OCI-LY7 (cell line): ENCODE results near the gene RAB17. TPM values are rescaled to one million over a fixed set of nuclear protein-coding genes. Genes with fewer than 3 reads are reported as not detected.

Experiments used
- BruUV-seq: library from RNA; stranded (reverse); fragments of 400-500 nt; replicated peaks from 2 replicates; lab custom pipeline; 2021; lab: Mats Ljungman, UMichigan
- CTCF ChIA-PET: fragments of 300-600 bp; sonication (Branson Sonifier 250); formaldehyde crosslinking; loops from one replicate; lab custom pipeline; 2022; ENCODE audit warnings: antibody characterized with exemption; ENCODE audit not compliant: unreplicated experiment; lab: Charles Lee
- POLR2A ChIA-PET: fragments of 300-600 bp; sonication (Branson Sonifier 250); formaldehyde crosslinking; loops from one replicate; lab custom pipeline; 2022; ENCODE audit warnings: antibody characterized with exemption; lab: Charles Lee
- DNase-seq: peaks from one replicate; pipeline ENCODE4 v3.0.0-alpha.2; 2015; ENCODE audit warnings: low spot score
- H2AFZ ChIP-seq: fragments of 200-600 bp; sonication (generic), shearing (Covaris generic); 2 replicates; pipeline ENCODE4 v1.6.1; 2014; ENCODE audit warnings: mild to moderate bottlenecking, antibody characterized with exemption, low read length, moderate library complexity
- H3K27ac ChIP-seq: fragments of 200-600 bp; sonication (generic); 2 replicates; pipeline ENCODE4 v1.5.1; 2014; ENCODE audit warnings: mixed run types, low read depth, mild to moderate bottlenecking, moderate library complexity, low read length, inconsistent platforms; ENCODE audit not compliant: poor library complexity, severe bottlenecking
- H3K36me3 ChIP-seq: fragments of 200-600 bp; sonication (generic); 2 replicates; pipeline ENCODE4 v1.6.1; 2014; ENCODE audit warnings: mild to moderate bottlenecking, antibody characterized with exemption, low read length, moderate library complexity, mixed read lengths; ENCODE audit not compliant: insufficient read depth
- H3K4me1 ChIP-seq: fragments of 200-600 bp; sonication (generic); 2 replicates; pipeline ENCODE4 v1.5.1; 2014; ENCODE audit warnings: mild to moderate bottlenecking, low read length; ENCODE audit not compliant: insufficient read depth, poor library complexity, severe bottlenecking
- H3K4me2 ChIP-seq: fragments of 200-600 bp; sonication (generic); 2 replicates; pipeline ENCODE4 v1.6.1; 2014; ENCODE audit warnings: mild to moderate bottlenecking, low read length
- H3K4me3 ChIP-seq: fragments of 200-600 bp; sonication (generic); 2 replicates; pipeline ENCODE4 v1.5.1; 2014; ENCODE audit warnings: mild to moderate bottlenecking, low read depth, low read length; ENCODE audit not compliant: poor library complexity, severe bottlenecking
- H3K79me2 ChIP-seq: fragments of 200-600 bp; sonication (generic); 2 replicates; pipeline ENCODE4 v1.6.1; 2016; ENCODE audit warnings: low read depth, mild to moderate bottlenecking, low read length, moderate library complexity, mixed read lengths; ENCODE audit not compliant: insufficient read depth
- H3K9me2 ChIP-seq: fragments of 200-600 bp; sonication (generic); 2 replicates; pipeline ENCODE4 v1.6.1; 2016; ENCODE audit warnings: mild to moderate bottlenecking, low read length, mixed read lengths; ENCODE audit not compliant: insufficient read depth
- H3K9me3 ChIP-seq: fragments of 200-600 bp; sonication (generic); 2 replicates; pipeline ENCODE4 v1.6.1; 2014; ENCODE audit warnings: mild to moderate bottlenecking, mixed run types, low read length, mixed read lengths
- H4K20me1 ChIP-seq: fragments of 200-600 bp; sonication (generic); 2 replicates; pipeline ENCODE4 v1.6.1; 2014; ENCODE audit warnings: mild to moderate bottlenecking, antibody characterized with exemption, low read length, moderate library complexity, mixed read lengths; ENCODE audit not compliant: insufficient read depth
- EZH2phosphoT487 ChIP-seq: fragments of 200-600 bp; sonication (generic); IDR thresholded peaks from 2 replicates; pipeline ENCODE4 v1.6.1; 2018; ENCODE audit warnings: low read depth, borderline replicate concordance, mild to moderate bottlenecking, mixed run types, antibody characterized with exemption, low read length, moderate library complexity, mixed read lengths
- intact Hi-C: fragments of 100-400 bp; cut with micrococcal nuclease; formaldehyde crosslinking; loops from one replicate; pipeline ENCODE4 v1.10.0; 2022; ENCODE audit not compliant: unreplicated experiment
- total RNA-seq, 2 experiments: library from RNA; depleted of rRNA in 1 of 2; stranded (reverse); fragments of >200 nt in 1 of 2; shearing (Covaris generic) in 1 of 2; gene quantifications; 2 replicates each; pipeline ENCODE4 v1.2.3, GENCODE V29; 2014 to 2022
- TF ChIP-seq, protein P1 (sequence below): fragments of 200-600 bp; sonication (generic); conservative IDR thresholded peaks from 2 replicates; pipeline ENCODE4 v1.5.1; 2014; ENCODE audit warnings: mild to moderate bottlenecking, antibody characterized with exemption, low read length, moderate library complexity, mixed read lengths

The RAB17 gene
- total RNA-seq, 2 experiments from 2014 or later: not detected

DNA sequence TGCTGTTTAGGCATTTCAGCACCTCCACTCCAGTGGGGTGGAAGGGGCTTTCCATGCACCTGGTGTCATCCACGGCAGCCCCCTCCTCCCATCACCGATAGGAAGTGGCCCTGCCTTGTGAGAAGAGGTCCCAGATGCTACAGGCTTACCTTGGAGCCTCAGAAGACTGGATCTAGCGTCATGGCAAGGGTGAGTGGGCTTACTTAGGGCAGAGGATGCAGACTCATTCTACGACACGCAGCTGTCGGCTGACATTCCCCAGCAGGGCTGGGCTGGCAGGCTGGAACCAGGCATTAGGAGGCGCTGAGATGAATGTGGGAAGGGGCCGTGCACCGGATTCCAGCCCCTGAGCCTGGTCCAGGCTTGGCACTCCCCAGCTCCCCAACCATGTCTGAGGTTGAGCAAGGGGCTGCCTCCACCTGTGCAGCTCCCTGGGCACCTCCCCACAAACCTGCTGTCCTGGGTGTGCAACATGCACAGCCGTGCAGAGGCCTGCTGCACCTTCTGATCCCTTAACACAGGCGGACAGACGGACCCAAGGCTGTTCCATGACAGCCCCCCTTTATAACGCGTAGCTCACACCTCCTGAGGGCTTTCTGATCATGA, 25.9 kb downstream of the RAB17 start:
- H3K79me2 ChIP-seq: no peaks in the 10 kb centered on the region
- intact Hi-C loops: no loop called here
- H3K4me1 ChIP-seq: no peaks in the 10 kb centered on the region
- ChIA-PET CTCF (no interaction called here), POLR2A (no interaction called here)
- no peaks in the 10 kb centered on the region; the same call in 1 of the 2 replicates for H3K9me3 ChIP-seq
- no peaks in the 10 kb centered on the region for H3K9me2 ChIP-seq
- H3K27ac ChIP-seq: no peak overlapping the region
- TF ChIP-seq, protein P1, sequence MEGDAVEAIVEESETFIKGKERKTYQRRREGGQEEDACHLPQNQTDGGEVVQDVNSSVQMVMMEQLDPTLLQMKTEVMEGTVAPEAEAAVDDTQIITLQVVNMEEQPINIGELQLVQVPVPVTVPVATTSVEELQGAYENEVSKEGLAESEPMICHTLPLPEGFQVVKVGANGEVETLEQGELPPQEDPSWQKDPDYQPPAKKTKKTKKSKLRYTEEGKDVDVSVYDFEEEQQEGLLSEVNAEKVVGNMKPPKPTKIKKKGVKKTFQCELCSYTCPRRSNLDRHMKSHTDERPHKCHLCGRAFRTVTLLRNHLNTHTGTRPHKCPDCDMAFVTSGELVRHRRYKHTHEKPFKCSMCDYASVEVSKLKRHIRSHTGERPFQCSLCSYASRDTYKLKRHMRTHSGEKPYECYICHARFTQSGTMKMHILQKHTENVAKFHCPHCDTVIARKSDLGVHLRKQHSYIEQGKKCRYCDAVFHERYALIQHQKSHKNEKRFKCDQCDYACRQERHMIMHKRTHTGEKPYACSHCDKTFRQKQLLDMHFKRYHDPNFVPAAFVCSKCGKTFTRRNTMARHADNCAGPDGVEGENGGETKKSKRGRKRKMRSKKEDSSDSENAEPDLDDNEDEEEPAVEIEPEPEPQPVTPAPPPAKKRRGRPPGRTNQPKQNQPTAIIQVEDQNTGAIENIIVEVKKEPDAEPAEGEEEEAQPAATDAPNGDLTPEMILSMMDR: no peak
- TF ChIP-seq EZH2phosphoT487: no peak
- no peak overlapping the region for H3K4me2 ChIP-seq
- no peaks in the 10 kb centered on the region for H4K20me1 ChIP-seq
- no peaks in the 10 kb centered on the region for H3K36me3 ChIP-seq
- no peak for DNase-seq
- BruUV-seq: no TSS peak
- no peak overlapping the region for H3K4me3 ChIP-seq
- no peak overlapping the region for H2AFZ ChIP-seq

DNA sequence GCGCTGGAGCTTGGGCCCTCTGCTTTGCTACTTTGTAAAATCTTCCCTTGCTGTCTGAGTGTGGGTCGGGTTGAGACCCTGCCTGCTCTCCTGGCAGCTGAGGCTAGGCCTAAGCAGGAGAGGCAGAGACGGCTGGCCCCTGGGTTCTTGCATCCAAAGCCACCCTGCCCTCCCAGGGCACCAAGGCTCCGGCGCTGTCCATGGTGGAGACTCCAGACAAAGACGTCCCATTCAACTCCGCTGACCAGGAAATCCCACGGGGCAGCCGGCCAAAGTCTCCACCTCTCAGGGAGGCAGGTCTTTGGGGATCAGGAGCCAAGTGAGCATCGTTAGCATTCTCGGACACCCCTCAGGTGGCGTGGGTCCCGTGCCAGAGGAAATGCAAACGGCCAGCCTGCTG, 26.7 kb downstream of the RAB17 start:
- H2AFZ ChIP-seq: no peak overlapping the region
- no peaks in the 10 kb centered on the region; the same call in 1 of the 2 replicates for H3K9me3 ChIP-seq
- POLR2A ChIA-PET: no interaction called here
- H3K4me3 ChIP-seq: no peak overlapping the region
- H4K20me1 ChIP-seq: no peaks in the 10 kb centered on the region
- CTCF ChIA-PET: no interaction called here
- intact Hi-C loops: no loop called here
- H3K27ac ChIP-seq: no peak overlapping the region
- no TSS peak for BruUV-seq
- no peak for DNase-seq
- TF ChIP-seq, protein P1: no peak
- TF ChIP-seq EZH2phosphoT487: no peak
- H3K9me2 ChIP-seq: no peaks in the 10 kb centered on the region
- no peaks in the 10 kb centered on the region for H3K79me2 ChIP-seq
- H3K4me1 ChIP-seq: no peaks in the 10 kb centered on the region
- H3K4me2 ChIP-seq: no peak overlapping the region
- H3K36me3 ChIP-seq: no peaks in the 10 kb centered on the region

DNA sequence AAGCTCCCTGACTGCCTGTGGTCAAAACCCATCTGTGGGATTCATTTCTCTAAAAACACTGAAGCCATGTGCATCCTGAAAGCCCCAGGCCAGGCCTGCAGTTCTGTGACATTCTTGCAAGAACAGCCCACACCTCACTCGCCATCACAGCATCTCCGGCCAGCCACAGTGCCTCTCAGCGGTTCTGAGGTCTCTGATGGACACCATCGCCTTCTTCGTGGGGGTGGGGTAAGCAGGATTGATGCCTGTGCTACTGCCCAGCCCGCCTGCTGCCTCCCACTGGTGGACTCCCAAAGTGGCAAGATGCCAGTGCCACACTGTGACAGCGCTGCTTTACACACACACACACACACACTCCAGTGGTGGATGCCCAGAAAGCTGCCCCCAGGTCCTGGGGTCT, 29.3 kb downstream of the RAB17 start:
- no peaks in the 10 kb centered on the region for H3K9me2 ChIP-seq
- no peak for DNase-seq
- no peak overlapping the region for H3K4me3 ChIP-seq
- H3K27ac ChIP-seq: no peak overlapping the region
- TF ChIP-seq, protein P1: no peak
- no peak for TF ChIP-seq EZH2phosphoT487
- H2AFZ ChIP-seq: no peak overlapping the region
- H3K36me3 ChIP-seq: no peaks in the 10 kb centered on the region
- no peaks in the 10 kb centered on the region for H3K79me2 ChIP-seq
- BruUV-seq: no TSS peak
- no peak overlapping the region for H3K4me2 ChIP-seq
- CTCF ChIA-PET: no interaction called here
- POLR2A ChIA-PET: interaction anchor here (0.6 kb wide), 1 partner anchor 444 kb away, joined by 3 read pairs; no protein-coding TSS in a partner anchor
- no peaks in the 10 kb centered on the region; the same call in 1 of the 2 replicates for H3K9me3 ChIP-seq
- no peaks in the 10 kb centered on the region for H3K4me1 ChIP-seq
- intact Hi-C loops: no loop called here
- H4K20me1 ChIP-seq: no peaks in the 10 kb centered on the region
